Measurements from ENCODE around the gene WDR45B. TPM values are rescaled to one million over a fixed set of nuclear protein-coding genes. Genes with fewer than 3 reads are reported as not detected.

The WDR45B gene
- total and polyA plus RNA-seq, 4 donors = 83.8 to 120 (median 102) TPM

Small RNA genes within 50 kb of the gene (small RNA-seq; reads per million reads assigned to genes)
- gene MIR4525 (ENCODE audit: low replicate concordance) = 0.10 reads per million

Other genes with a start within 250 kb of the WDR45B start
- gene HEXD, start 230.1 kb downstream of the WDR45B start, total RNA-seq = 10 to 100 TPM; 15.0 to 20.6 TPM
- gene HEXD, start 230.1 kb downstream of the WDR45B start, polyA plus RNA-seq (ENCODE audit: insufficient read length in 2 of 2) = 10 to 100 TPM; 33.7 to 50.7 TPM
- 10 to 100 TPM; 12.5 to 27.2 TPM for gene OGFOD3, start 229.9 kb downstream of the WDR45B start, total RNA-seq
- gene OGFOD3, start 229.9 kb downstream of the WDR45B start, polyA plus RNA-seq (ENCODE audit: insufficient read length in 2 of 2) = 10 to 100 TPM; 27.2 to 31.1 TPM
- 10 to 100 TPM; 30.3 to 53.8 TPM for gene CYBC1, start 197.7 kb downstream of the WDR45B start, total RNA-seq
- 10 to 100 TPM; 66.8 to 83.0 TPM for gene CYBC1, start 197.7 kb downstream of the WDR45B start, polyA plus RNA-seq (ENCODE audit: insufficient read length in 2 of 2)
- gene NARF, start 189.7 kb downstream of the WDR45B start, total RNA-seq = 10 to 100 TPM; 31.1 to 50.2 TPM
- gene NARF, start 189.7 kb downstream of the WDR45B start, polyA plus RNA-seq (ENCODE audit: insufficient read length in 2 of 2) = 100 to 1,000 TPM; 102 to 124 TPM
- gene FOXK2, start 128.7 kb downstream of the WDR45B start, total RNA-seq = 10 to 100 TPM; 26.8 to 42.6 TPM
- 10 to 100 TPM; 50.3 to 57.1 TPM for gene FOXK2, start 128.7 kb downstream of the WDR45B start, polyA plus RNA-seq (ENCODE audit: insufficient read length in 2 of 2)
- 10 to 100 TPM; 11.8 to 16.4 TPM for gene RAB40B, start 50.3 kb upstream of the WDR45B start, total RNA-seq
- gene RAB40B, start 50.3 kb upstream of the WDR45B start, polyA plus RNA-seq (ENCODE audit: insufficient read length in 2 of 2) = 10 to 100 TPM; 27.2 to 32.3 TPM
- 10 to 100 TPM; 26.3 to 29.4 TPM for gene FN3KRP, start 68.3 kb upstream of the WDR45B start, total RNA-seq
- 10 to 100 TPM; 54.1 to 59.4 TPM for gene FN3KRP, start 68.3 kb upstream of the WDR45B start, polyA plus RNA-seq (ENCODE audit: insufficient read length in 2 of 2)
- 10 to 100 TPM; 11.7 to 25.8 TPM for gene FN3K, start 87.2 kb upstream of the WDR45B start, total RNA-seq
- gene FN3K, start 87.2 kb upstream of the WDR45B start, polyA plus RNA-seq (ENCODE audit: insufficient read length in 2 of 2) = 10 to 100 TPM; 71.2 to 78.1 TPM
- 10 to 100 TPM; 56.3 to 75.3 TPM for gene TBCD, start 103.6 kb upstream of the WDR45B start, total RNA-seq
- gene TBCD, start 103.6 kb upstream of the WDR45B start, polyA plus RNA-seq (ENCODE audit: insufficient read length in 2 of 2) = 100 to 1,000 TPM; 110 to 140 TPM
- not detected for gene ZNF750, start 191.6 kb upstream of the WDR45B start, total RNA-seq
- under 1 TPM; 0.11 to 0.66 TPM for gene ZNF750, start 191.6 kb upstream of the WDR45B start, polyA plus RNA-seq (ENCODE audit: insufficient read length in 2 of 2)

All from spinal cord (tissue), 4 donors.